GM18951 (cell line): ENCODE data around the gene STAMBPL1.

Experiments
- POLR2A ChIP-seq: IDR thresholded peaks from 4 replicates; pipeline ENCODE4 v1.6.1; 2011; ENCODE audit warnings: mild to moderate bottlenecking; ENCODE audit not compliant: insufficient read length, insufficient read depth; ENCODE audit errors: extremely low read depth
- in situ Hi-C: fragments of 300-500 bp; cut with MboI; formaldehyde crosslinking; loops from one replicate; pipeline ENCODE4 v1.12.0; 2022; ENCODE audit warnings: low sequenced_read_pairs, mixed read lengths, inconsistent platforms; ENCODE audit not compliant: unreplicated experiment

STAMBPL1 gene

DNA sequence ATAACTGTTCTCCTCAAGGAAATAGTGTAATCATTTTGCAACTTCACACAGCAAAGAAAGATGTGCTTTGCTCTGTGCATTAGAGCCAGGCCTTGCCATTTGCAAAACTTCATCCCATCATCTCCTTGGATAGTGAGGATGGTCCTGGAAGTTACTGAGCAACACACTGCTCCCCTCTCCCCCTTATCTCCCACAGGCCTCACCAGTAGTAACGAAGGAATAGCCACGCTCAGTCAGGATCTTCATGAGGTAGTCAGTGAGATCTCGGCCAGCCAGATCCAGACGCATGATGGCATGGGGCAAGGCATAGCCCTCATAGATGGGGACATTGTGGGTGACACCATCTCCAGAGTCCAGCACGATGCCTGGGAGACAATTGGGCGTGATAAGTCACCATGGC lies 61.0 kb downstream of the STAMBPL1 start:
- TF ChIP-seq POLR2A, result no peak
- in situ Hi-C loops, result no loop called here

DNA sequence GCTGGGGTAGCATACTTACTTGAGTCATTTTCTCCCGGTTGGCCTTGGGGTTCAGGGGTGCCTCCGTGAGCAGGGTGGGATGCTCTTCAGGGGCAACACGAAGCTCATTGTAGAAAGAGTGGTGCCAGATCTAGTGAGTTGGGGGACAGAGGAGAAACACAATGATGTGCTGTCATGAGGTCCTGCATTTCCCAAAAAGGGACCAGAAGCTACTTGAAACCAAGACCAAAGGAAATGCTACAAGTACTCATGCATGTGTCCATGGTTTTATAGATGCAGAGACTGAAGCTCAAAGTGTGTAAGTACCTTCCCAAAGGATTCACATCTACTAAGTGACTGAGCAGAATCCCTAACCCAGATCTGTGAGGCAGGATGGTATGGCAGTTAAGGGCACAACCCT lies 63.7 kb downstream of the STAMBPL1 start:
- no peak for TF ChIP-seq POLR2A
- in situ Hi-C loops, result no loop called here

DNA sequence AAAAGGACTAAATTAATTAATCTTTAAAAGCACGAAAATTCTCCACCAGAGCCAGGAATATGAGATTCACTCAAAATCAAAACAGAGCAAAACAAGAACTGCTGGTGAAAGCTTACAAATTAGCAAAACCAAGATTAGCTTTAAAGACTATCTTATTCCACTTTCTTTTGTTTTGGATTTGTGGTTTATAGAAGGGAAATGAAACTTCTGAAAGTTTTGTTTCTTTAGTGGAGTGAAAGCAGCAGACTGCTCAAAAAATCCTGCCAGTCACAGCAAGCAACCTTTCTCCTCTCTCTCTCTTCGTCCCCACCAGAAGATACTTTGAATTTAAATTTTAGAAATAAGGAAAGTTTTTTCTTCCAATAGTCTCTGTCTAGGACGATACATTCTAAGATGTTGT lies 64.8 kb downstream of the STAMBPL1 start:
- no peak for TF ChIP-seq POLR2A
- in situ Hi-C loops, result no loop called here

- in situ Hi-C loops, result no loop called here
- TF ChIP-seq POLR2A, result no peak
Observed at GRCh38 chr10:88946200-88946599, 66.2 kb downstream of the STAMBPL1 start.

DNA sequence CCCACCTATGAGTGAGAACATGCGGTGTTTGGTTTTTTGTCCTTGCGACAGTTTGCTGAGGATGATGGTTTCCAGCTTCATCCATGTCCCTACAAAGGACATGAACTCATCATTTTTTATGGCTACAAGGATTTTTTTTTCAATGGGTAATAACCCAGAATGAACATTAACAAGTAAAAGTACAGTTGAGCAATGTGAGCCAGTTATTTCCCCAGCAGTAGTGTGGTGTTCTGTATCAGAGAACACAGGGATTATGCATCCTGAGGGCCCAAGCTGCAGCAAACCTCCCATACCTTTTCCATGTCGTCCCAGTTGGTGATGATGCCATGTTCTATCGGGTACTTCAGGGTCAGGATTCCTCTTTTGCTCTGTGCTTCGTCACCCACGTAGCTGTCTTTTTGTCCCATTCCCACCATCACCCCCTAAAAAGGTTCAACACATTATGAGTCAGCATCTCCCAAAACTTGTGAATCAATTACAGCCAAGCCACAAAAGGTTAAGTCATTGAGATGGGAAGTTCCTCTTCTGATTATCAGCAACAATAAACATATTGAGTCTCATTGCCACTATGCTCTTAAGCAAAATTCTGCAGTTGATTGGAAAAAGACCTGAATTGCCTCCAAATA lies 67.0 kb downstream of the STAMBPL1 start:
- in situ Hi-C loops, result no loop called here

GRCh38 chr10:88949051-88949450 lies 69.0 kb downstream of the STAMBPL1 start:
- TF ChIP-seq POLR2A, result no peak
- in situ Hi-C loops, result no loop called here

More for the DNA sequence above, 67.0 kb downstream of the STAMBPL1 start:
- TF ChIP-seq POLR2A, result no peak

DNA sequence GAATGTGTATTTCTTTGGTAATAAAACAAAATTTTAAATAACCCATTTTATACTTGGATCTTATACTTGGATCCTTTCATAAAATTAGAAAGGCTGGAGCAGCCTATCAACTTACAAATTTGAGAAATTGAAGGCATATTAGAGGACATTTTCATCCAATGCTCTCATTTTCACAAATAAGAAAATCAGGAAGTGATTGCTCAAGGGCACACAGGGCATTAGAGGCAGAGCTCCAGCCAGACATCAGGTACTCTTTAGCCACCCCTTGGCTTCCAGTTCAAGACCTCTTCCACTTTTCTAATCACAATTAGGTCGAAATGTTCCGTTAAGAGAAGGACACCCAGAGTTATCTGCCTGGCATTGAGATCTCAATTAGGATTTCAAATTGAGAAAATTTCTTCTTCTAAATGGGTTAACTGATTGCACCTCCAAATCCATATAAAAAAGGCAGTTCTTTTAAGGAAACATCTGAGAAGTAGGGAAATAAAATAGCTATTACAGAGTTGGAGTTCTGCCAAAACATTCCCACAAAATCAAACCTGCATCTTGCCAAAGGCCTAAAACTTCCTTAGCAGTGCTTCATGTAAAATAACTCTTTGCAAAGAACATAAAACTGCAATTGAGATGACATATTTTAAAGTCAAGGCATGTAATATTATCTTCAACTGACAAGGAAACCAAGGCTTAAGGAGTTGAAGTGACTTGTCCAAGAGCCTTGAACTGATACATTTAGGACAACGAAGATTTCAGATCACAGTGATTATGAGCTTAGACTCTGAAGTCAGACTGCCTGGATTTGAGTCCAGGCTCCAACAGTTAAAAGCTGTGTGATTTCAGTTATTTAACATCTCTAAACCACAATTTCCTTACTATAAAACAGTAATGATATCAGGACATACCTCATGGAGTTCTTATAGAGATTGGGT lies 70.1 kb downstream of the STAMBPL1 start:
- in situ Hi-C loops, result no loop called here
- no peak for TF ChIP-seq POLR2A

DNA sequence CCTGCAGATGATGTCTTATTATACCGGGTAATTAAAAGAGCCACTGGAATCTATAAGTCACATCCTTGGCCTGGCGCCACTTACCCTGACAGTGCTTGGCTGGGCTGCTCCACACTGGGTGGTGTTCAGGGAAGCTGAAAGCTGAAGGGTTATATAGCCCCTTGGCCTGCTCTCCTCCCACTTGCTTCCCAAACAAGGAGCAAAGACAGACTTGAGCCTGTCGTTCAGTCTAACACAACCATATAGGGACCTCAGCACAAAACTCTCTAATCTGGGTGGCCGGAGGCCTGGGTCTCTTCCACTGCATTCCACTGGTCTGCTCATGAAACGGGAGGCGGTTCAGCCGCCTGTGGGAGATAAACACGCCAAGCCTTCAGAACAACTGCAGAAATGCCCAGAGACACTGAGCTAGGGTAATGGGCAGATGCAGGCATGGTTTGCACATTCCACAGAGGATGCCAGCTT lies 72.6 kb downstream of the STAMBPL1 start, which contains the start of gene ACTA2:
TSS of gene ACTA2 (minus strand) at position 127 of the 465 bp plus-strand sequence. CDS start 3,843 bp downstream, outside the sequence.
- TF ChIP-seq POLR2A, result no peak
- in situ Hi-C loops, result no loop called here

DNA sequence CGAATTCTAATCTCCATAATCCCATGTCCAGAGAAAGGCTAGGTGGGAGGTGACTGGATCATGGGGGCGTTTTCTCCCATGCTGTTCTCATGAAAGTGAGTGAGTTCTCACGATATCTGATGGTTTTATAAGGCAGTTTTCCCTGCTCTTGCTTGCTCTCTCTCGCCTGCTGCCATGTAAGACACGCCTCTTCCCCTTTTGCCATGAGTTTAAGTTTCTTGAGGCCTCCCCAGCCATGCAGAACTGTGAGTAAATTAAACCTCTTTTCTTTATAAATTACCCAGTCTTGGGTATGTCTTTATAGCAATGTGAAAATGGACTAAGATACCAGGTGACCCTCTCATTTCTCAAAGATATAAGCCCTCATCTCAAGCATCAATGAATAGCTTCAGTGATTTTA lies 73.6 kb downstream of the STAMBPL1 start:
- TF ChIP-seq POLR2A, result no peak
- in situ Hi-C loops, result no loop called here

DNA sequence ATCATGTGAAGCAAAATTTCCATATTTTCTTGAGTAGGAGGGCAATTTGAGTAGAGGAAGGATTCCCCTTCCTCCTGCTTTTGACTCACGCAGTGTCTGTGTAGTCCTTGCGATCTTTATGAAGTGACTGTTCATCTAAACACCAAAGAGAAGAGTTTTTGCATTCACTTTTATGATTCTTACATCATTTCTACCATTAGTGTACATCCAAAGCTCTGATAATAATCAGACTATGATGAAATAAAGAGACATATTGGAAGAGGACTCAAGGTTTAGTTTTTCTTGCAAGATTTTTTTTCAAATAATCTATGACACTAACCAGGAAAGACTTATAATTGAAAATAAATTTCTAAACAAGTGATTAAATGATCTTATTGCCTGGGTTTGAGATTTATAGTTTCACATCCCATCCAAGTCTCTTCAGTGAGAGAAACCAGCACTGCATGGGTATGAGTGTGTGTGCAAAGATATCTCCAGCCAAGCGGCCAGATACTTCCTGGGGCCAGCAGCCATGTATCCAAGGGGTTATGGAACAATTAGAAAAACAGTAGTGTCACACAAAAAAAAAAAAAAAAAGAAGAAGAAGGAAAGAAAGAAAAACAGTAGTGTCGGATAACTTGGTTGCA lies 74.5 kb downstream of the STAMBPL1 start:
- in situ Hi-C loops, result no loop called here
- no peak for TF ChIP-seq POLR2A

DNA sequence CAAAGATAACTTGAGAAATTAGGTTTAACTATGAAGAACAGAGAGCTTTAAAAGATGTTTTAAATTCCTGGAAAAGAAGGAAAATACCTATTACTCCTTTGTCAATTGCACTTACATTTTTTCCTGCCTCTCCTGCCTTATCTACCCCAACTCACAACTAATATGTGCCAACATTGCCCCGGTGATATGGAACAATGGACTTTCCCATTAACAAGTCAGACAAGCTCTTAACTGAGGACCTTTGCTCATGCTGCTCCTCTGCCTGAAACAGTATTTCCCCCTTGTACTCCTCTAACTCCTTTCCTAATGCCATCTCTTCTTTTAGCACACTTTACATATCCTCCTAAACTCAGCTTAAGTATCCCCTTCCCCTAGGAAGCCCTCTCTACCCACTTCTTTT lies 77.3 kb downstream of the STAMBPL1 start:
- no peak for TF ChIP-seq POLR2A
- in situ Hi-C loops, result no loop called here

DNA sequence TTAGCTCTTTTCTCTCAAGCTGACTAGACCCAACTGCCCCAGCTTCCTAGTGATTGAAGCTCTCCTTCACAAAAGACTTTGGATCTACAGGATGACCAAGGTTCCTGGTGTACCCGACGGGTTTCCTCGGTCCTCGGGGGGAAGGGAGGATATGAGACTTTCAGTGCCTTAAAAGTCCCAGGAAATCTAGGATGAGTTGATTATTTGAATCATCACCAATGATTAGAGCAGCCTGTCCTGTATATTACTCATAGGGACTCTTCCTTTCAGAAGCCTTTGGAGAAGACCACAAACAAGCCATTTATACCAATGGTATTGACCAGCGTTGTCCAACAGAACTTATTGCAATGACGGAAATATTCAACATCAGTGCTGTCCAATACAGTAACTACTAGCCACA lies 78.7 kb downstream of the STAMBPL1 start:
- in situ Hi-C loops, result no loop called here
- TF ChIP-seq POLR2A, result no peak

DNA sequence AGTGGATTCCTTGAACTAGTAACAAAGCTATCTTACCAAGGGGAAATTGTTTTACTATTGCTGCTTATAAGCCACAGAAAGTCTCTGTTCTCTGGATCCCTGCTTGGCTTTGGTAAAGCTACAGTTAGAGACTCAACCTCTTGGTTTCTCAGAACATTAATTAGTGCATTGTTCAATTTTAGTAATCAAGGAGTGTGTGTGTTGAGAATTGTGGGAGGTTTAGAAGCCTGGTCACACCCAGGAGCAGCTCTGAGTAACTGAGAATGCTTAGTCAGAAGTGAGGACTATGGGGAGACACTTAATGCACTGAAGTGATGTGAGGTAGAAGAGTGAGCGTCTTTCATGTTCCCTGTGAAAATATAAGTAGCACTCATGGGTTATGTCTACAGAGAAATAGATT lies 80.8 kb downstream of the STAMBPL1 start:
- in situ Hi-C loops, result no loop called here
- no peak for TF ChIP-seq POLR2A
